Measurements from ENCODE around the gene RABGEF1.
"Not testable (repeated sequence)": the region's sequence is repeated elsewhere in the genome, so short reads cannot be mapped to it uniquely, and the experiment has no call there.

The RABGEF1 gene

GRCh38 chr7:66740302-66740979, at the start of gene RABGEF1:
RABGEF1 (plus strand) TSS chr7:66740733; CDS start chr7:66771900, 31,167 bp downstream.
- DNase-seq (ENCODE audit: low spot score), result peak; percentile 95
- H3K27ac ChIP-seq, result peak within 1 kb of the TSS; percentile 92
- ChIA-PET CTCF (no interaction called here), POLR2A (ENCODE audit: low non-redundant PET) (interaction anchor here (0.6 to 1.1 kb wide), 5 partner anchors 15 to 435 kb away, joined by 3 to 5 read pairs (median 3); partner anchors contain the start of gene SBDS)
- no peak for TF ChIP-seq CTCF (conservative IDR thresholded peaks at IDR 0.05; ENCODE audit: low read depth)

GRCh38 chr7:66693331-66693730, 47.2 kb upstream of the RABGEF1 start:
- CTCF ChIA-PET, result no interaction called here
- POLR2A ChIA-PET (ENCODE audit: low non-redundant PET), result no interaction called here

GRCh38 chr7:66694286-66694685, 46.2 kb upstream of the RABGEF1 start:
- TF ChIP-seq CTCF (conservative IDR thresholded peaks at IDR 0.05; ENCODE audit: low read depth), result no peak
- CTCF ChIA-PET, result no interaction called here
- peak overlapping the region; percentile 69 for H3K27ac ChIP-seq
- POLR2A ChIA-PET (ENCODE audit: low non-redundant PET), result no interaction called here
- no peak for DNase-seq (ENCODE audit: low spot score)

More at GRCh38 chr7:66693331-66693730, 47.2 kb upstream of the RABGEF1 start:
- H3K27ac ChIP-seq, result no peak overlapping the region; the same call in 1 of the 2 replicates
- no peak for DNase-seq (ENCODE audit: low spot score)
- no peak for TF ChIP-seq CTCF (conservative IDR thresholded peaks at IDR 0.05; ENCODE audit: low read depth)

GRCh38 chr7:66695417-66695816, 45.1 kb upstream of the RABGEF1 start:
- CTCF ChIA-PET, result not testable (repeated sequence)

GRCh38 chr7:66696134-66696533, 44.4 kb upstream of the RABGEF1 start:
- H3K27ac ChIP-seq, result peak overlapping the region; percentile 69
- POLR2A ChIA-PET (ENCODE audit: low non-redundant PET); DNase-seq (ENCODE audit: low spot score); CTCF ChIA-PET: not testable (repeated sequence)

More at GRCh38 chr7:66695417-66695816, 45.1 kb upstream of the RABGEF1 start:
- POLR2A ChIA-PET (ENCODE audit: low non-redundant PET); DNase-seq (ENCODE audit: low spot score): not testable (repeated sequence)
- peak overlapping the region; percentile 69 for H3K27ac ChIP-seq

GRCh38 chr7:66696774-66697191, 43.8 kb upstream of the RABGEF1 start:
- TF ChIP-seq CTCF (conservative IDR thresholded peaks at IDR 0.05; ENCODE audit: low read depth), result no peak
- H3K27ac ChIP-seq, result peak overlapping the region; percentile 69
- CTCF ChIA-PET, result no interaction called here
- DNase-seq (ENCODE audit: low spot score), result peak; percentile 41
- POLR2A ChIA-PET (ENCODE audit: low non-redundant PET), result no interaction called here

- DNase-seq (ENCODE audit: low spot score), result no peak
- no peak for TF ChIP-seq CTCF (conservative IDR thresholded peaks at IDR 0.05; ENCODE audit: low read depth)
- ChIA-PET POLR2A (ENCODE audit: low non-redundant PET) (no interaction called here), CTCF (no interaction called here)
- H3K27ac ChIP-seq, result peak overlapping the region; percentile 69
These were observed 42.8 kb upstream of the RABGEF1 start for GRCh38 chr7:66697449-66698438.
